ENCODE results near the gene SOX13.
"Not testable (repeated sequence)": the region's sequence is repeated elsewhere in the genome, so short reads cannot be mapped to it uniquely, and the experiment has no call there.

SOX13 gene

DNA sequence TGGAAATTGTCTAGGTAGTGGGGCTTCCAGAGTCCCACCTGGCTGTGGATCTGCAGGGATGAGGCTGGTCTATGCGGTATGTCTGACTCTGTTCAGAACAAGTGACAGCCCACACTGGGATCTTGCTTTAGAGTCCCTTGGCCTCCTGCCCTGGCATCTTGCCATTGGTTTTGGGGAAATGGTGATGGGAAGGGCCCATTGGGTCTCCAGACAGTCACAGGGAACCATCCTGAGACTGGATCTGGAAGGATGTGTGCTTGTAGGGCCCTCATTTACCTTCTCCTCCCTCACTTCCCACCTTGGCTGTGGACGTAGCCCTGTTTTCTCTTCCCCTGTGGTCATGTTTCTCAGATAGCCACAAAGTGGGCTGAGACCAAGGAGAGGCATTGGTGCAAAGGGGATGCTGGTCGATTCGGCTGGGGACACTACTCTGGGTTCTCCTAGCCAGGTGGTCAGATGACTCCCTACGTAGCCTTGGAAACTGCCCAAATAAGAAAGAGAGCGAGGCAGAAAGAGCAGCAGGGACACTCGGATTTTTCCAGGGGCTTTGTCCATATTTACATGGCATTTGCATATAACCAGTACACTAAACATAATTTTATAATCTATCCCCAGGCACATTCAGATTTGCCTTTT is 15.1 kb downstream of the SOX13 start:
- H3K4me3 ChIP-seq (ENCODE audit: low read depth, low read length), result no peak overlapping the region
- TF ChIP-seq, protein P1, sequence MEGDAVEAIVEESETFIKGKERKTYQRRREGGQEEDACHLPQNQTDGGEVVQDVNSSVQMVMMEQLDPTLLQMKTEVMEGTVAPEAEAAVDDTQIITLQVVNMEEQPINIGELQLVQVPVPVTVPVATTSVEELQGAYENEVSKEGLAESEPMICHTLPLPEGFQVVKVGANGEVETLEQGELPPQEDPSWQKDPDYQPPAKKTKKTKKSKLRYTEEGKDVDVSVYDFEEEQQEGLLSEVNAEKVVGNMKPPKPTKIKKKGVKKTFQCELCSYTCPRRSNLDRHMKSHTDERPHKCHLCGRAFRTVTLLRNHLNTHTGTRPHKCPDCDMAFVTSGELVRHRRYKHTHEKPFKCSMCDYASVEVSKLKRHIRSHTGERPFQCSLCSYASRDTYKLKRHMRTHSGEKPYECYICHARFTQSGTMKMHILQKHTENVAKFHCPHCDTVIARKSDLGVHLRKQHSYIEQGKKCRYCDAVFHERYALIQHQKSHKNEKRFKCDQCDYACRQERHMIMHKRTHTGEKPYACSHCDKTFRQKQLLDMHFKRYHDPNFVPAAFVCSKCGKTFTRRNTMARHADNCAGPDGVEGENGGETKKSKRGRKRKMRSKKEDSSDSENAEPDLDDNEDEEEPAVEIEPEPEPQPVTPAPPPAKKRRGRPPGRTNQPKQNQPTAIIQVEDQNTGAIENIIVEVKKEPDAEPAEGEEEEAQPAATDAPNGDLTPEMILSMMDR (IDR thresholded peaks at IDR 0.05; ENCODE audit: low read depth, low read length), result no peak

DNA sequence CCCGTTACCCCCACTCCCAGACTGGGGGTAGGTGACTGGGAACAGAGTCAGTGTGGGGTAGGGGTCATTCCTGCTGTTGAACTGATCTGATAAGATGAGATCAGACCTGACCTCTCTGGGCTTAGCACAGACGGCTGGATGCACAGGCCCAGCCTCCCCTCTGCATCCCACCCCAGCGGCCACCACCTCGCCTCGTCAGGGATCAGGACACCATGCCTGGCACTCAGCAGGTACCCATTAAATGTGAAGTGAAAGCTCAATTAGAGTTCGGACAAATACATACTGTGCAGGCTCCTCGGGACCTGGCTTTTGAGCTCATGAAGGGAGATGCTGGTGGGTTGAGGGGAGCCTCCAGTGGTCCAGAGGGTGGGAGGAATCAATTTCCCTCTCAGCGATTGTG is 15.7 kb downstream of the SOX13 start:
- H3K4me3 ChIP-seq (ENCODE audit: low read depth, low read length), result no peak overlapping the region
- TF ChIP-seq, protein P1 (IDR thresholded peaks at IDR 0.05; ENCODE audit: low read depth, low read length), result no peak

DNA sequence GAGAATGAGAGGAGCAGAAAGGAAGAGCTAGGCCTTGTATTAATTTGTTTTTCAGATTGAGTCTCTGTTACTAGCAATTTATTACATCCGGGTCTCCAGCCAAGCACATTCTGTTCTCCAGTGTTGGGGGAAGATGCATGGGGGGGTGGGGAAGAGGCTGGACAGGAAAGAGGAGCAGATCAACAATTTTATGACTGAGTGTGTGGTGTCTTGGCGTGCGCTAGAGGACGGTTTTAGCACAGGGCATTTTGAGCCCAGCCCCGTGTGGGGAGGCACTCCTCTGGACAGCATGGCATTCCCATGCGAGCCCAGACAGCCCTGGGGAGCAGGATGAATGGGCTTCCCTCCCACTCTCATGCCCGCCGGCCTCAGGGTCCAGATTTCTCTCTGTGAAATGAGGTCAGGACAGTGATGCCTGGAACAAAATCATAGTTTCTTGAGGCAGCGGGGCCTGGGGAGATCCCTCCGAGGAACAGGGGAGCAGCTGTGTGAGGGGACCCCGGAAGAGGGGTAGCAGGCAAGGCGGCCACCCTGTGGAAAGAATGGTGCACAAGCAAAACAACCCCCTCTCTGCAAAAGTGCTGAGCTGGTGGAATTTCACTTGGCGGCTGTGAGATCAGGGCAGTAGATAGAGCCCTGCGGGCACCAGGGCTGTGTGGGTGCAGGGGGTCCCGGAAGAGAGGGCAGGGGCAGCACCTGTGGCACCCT is 16.3 kb downstream of the SOX13 start:
- TF ChIP-seq, protein P1 (IDR thresholded peaks at IDR 0.05; ENCODE audit: low read depth, low read length), result no peak
- H3K4me3 ChIP-seq (ENCODE audit: low read depth, low read length), result no peak overlapping the region

DNA sequence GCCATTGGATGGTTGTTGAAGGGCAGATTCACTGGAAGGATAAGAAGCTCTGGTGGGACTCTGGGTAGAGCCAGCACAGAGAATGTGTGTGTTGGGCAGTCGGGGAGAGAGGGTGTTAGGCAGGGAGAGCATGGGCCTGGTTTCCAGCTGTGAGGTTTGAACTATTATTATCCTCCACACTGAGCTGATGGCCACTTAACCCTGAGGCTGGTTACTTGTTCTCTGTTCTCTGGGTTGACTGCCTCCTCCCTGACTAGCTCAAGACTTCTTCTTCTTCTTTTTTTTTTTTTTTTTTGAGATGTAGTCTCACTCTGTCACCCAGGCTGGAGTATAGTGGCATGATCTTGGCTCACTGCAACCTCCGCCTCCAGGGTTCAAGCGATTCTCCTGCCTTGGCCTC is 17.2 kb downstream of the SOX13 start:
- not testable (repeated sequence) for H3K4me3 ChIP-seq (ENCODE audit: low read depth, low read length)

DNA sequence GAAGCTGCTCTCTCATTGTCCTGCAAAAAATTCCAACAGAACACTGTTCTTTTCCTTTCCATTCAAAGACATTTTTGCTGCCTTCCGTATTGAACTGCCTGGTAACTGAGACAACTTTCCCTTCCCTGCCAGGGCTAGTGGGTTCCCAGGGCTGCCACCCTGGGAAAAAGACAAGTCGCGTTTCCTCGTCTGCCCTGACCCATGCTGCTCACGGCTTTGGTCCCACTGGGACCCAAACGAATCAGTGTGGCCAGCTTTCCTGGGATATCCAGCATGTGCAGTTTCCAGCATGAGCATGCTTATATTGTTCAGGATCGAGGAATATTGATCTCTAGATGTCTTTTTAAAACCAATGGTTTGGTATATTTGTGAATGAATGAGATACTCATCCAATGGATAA is 18.2 kb downstream of the SOX13 start:
- no peak overlapping the region for H3K4me3 ChIP-seq (ENCODE audit: low read depth, low read length)
- TF ChIP-seq, protein P1 (IDR thresholded peaks at IDR 0.05; ENCODE audit: low read depth, low read length), result no peak

DNA sequence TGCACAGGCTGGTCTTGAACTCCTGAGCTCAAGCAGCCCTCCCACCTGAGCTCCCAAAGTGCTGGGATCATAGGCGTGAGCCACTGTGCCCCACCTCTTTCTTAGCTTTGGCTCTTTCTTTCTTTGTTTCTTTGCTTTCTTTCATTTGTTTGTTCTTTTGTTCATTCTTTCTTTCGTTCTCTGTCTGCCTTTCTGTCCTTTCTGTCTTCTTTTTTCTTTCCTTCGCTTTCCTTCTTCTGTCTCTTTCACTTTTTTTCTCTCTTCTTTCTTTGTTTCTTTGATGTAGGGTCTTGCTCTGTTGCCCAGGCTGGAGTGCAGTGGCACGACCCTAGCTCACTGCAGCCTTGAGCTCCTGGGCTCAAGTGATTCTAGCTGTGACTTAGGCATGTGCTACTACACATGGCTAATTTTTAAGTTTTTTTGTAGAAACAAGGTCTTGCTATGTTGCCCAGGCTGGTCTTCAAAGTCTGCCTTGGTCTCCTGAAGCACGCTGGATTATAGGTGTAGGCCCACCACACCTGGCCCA is 18.9 kb downstream of the SOX13 start:
- H3K4me3 ChIP-seq (ENCODE audit: low read depth, low read length), result no peak overlapping the region
- TF ChIP-seq, protein P1 (IDR thresholded peaks at IDR 0.05; ENCODE audit: low read depth, low read length), result no peak

DNA sequence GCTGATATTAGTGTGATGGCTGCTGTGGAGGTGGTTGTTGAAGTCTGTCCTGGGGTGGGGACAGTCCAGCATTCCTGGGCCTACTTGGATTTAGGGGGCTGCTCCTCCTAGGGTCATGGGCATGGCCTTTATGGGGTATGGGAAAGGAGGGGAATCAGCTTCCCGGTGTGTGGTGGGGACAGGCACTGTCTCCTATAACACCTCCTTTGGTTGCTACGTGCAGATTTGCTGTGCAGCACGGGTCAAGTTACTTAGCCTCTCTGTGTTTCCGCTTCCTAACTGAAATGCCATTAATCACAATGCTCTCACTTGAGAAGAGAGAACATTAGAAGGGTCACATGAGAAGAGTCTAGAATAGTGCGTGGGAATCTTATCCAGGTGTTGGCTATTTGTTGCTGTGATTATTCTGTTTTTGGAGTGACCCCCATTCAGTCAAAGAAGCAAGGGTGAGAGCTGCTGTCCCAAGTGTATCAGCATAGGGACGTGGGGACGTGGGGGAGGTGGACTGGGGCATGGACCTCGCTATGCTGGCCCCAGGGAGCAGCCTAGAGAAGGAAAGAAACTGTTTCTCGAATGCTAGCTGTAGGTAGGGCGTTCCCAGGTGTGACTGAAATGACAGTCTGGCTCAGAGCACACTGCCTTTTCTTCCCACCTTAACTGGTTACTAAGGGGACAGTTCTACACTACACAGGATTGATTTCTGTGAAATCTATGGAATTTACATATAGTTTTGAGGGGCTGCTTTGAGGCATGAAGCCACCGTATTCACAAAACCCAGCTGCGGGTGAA is 19.9 kb downstream of the SOX13 start:
- TF ChIP-seq, protein P1 (IDR thresholded peaks at IDR 0.05; ENCODE audit: low read depth, low read length), result no peak
- H3K4me3 ChIP-seq (ENCODE audit: low read depth, low read length), result no peak overlapping the region

Data from WI38 (cell line).